Testis (tissue), 2 donors: Measurements from ENCODE around the gene STRN4.

Source experiments
- POLR2A ChIP-seq: fragments of 450-650 bp; IDR thresholded peaks from one replicate; pipeline ENCODE4 v1.6.1; 2017; ENCODE audit warnings: antibody characterized with exemption, mild to moderate bottlenecking, moderate library complexity
- TF ChIP-seq, protein P1 (sequence below), 3 experiments: fragments of 450-650 bp in 2 of 3; fragments of 200-600 bp in 1 of 3; sonication (generic) in 1 of 3; IDR thresholded peaks; one replicate each; pipeline ENCODE4 v1.5.1; 2016 to 2019; ENCODE audit warnings: antibody characterized with exemption in 3 of 3, mild to moderate bottlenecking in 2 of 3, moderate library complexity in 1 of 3

DNA sequence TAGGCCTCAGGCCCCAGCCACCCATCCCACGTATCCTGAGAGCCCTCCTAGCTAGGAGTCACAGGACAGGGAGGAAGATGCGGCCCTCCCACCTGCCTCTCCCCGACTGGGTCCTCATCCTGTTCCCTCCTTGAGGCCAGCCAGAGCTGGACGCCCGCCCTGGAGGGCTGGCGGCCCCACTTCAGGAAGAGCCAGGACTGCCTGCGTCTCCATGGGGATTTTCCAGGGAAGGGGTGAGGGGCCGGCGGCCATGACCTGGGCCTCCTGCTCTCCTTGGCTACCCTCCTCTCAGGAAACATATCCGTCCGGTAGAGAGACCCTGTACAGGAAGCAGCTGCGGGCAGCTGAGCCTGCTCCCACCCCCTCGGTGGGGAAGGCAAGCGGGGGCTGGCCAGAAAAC lies 18.0 kb downstream of the STRN4 start:
- TF ChIP-seq, protein P1, sequence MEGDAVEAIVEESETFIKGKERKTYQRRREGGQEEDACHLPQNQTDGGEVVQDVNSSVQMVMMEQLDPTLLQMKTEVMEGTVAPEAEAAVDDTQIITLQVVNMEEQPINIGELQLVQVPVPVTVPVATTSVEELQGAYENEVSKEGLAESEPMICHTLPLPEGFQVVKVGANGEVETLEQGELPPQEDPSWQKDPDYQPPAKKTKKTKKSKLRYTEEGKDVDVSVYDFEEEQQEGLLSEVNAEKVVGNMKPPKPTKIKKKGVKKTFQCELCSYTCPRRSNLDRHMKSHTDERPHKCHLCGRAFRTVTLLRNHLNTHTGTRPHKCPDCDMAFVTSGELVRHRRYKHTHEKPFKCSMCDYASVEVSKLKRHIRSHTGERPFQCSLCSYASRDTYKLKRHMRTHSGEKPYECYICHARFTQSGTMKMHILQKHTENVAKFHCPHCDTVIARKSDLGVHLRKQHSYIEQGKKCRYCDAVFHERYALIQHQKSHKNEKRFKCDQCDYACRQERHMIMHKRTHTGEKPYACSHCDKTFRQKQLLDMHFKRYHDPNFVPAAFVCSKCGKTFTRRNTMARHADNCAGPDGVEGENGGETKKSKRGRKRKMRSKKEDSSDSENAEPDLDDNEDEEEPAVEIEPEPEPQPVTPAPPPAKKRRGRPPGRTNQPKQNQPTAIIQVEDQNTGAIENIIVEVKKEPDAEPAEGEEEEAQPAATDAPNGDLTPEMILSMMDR (IDR thresholded peaks at IDR 0.05), result no peak
- no peak for TF ChIP-seq POLR2A
